Lower leg skin (tissue), 3 donors: ENCODE measurements around the gene AMOTL2.

Experiments used
- CTCF ChIP-seq, 3 donors: fragments of 450-650 bp; IDR thresholded peaks; one replicate each; pipeline ENCODE4 v1.5.1; 2016; ENCODE audit warnings: antibody characterized with exemption in 3 of 3, mild to moderate bottlenecking in 3 of 3, moderate library complexity in 2 of 3
- POLR2A ChIP-seq, 2 donors: fragments of 450-650 bp; IDR thresholded peaks; one replicate each; pipeline ENCODE4 v1.6.1; 2016 to 2017; ENCODE audit warnings: antibody characterized with exemption in 2 of 2, mild to moderate bottlenecking in 1 of 2, moderate library complexity in 1 of 2

- TF ChIP-seq CTCF (IDR thresholded peaks at IDR 0.05) = no peak
- no peak for TF ChIP-seq POLR2A (IDR thresholded peaks at IDR 0.05)
Observed at GRCh38 chr3:134419960-134420321, 45.7 kb upstream of the AMOTL2 start.
